SU-DHL-6 (cell line): ENCODE measurements around the gene PLAGL2.

Experiments
- H2AFZ ChIP-seq: fragments of 200-600 bp; sonication (generic); 2 replicates; pipeline ENCODE4 v1.6.1; 2014; ENCODE audit warnings: low read depth, mild to moderate bottlenecking, moderate library complexity, mixed read lengths, antibody characterized with exemption, low read length; ENCODE audit not compliant: severe bottlenecking
- H3F3A ChIP-seq: fragments of 200-600 bp; shearing (Covaris generic); 2 replicates; pipeline ENCODE4 v1.6.0; 2016; ENCODE audit warnings: antibody characterized with exemption, mild to moderate bottlenecking; ENCODE audit not compliant: insufficient read depth
- H3K27ac ChIP-seq: fragments of 200-600 bp; sonication (generic); 2 replicates; pipeline ENCODE4 v1.5.1; 2016; ENCODE audit warnings: low read depth, mild to moderate bottlenecking, low read length, moderate library complexity, mixed read lengths
- H3K27me3 ChIP-seq: fragments of 200-600 bp; sonication (generic), shearing (Covaris generic); 2 replicates; pipeline ENCODE4 v1.6.0; 2014; ENCODE audit warnings: mild to moderate bottlenecking, low read length
- H3K36me3 ChIP-seq: fragments of 200-600 bp; sonication (generic); 2 replicates; pipeline ENCODE4 v1.6.1; 2014; ENCODE audit warnings: mild to moderate bottlenecking, low read length, mixed read lengths
- H3K4me2 ChIP-seq: fragments of 300-600, 200-600 bp; shearing (Covaris generic), sonication (generic); 2 replicates; pipeline ENCODE4 v1.6.0; 2014; ENCODE audit warnings: low read length, low read depth, mild to moderate bottlenecking; ENCODE audit not compliant: poor library complexity, severe bottlenecking
- H3K4me3 ChIP-seq: fragments of 200-600 bp; sonication (generic); 2 replicates; pipeline ENCODE4 v1.5.1; 2014; ENCODE audit warnings: antibody characterized with exemption, low read length, mild to moderate bottlenecking, mixed read lengths; ENCODE audit not compliant: insufficient read depth, poor library complexity, severe bottlenecking
- H3K79me2 ChIP-seq: fragments of 200-600 bp; sonication (generic); 2 replicates; pipeline ENCODE4 v1.6.1; 2014; ENCODE audit warnings: mild to moderate bottlenecking, low read length, moderate library complexity; ENCODE audit not compliant: insufficient read depth
- H3K9ac ChIP-seq: fragments of 200-600 bp; sonication (generic); 2 replicates; pipeline ENCODE4 v1.7.0; 2014; ENCODE audit warnings: mild to moderate bottlenecking, low read length
- H3K9me2 ChIP-seq: fragments of 200-600 bp; sonication (generic); replicated peaks from 2 replicates; pipeline ENCODE4 v1.6.1; 2014; ENCODE audit warnings: low read length; ENCODE audit not compliant: insufficient read depth
- H3K9me3 ChIP-seq: fragments of 200-600 bp; sonication (generic); 2 replicates; pipeline ENCODE4 v1.6.1; 2014; ENCODE audit warnings: low read length, mixed read lengths; ENCODE audit not compliant: insufficient read depth
- H4K20me1 ChIP-seq: fragments of 200-600 bp; sonication (generic); 2 replicates; pipeline ENCODE4 v1.6.1; 2014; ENCODE audit warnings: low read depth, mild to moderate bottlenecking, antibody characterized with exemption, low read length, moderate library complexity, mixed read lengths
- CTCF ChIP-seq: fragments of 200-600 bp; sonication (generic); IDR thresholded peaks from one replicate; pipeline ENCODE4 v1.5.1; 2017; ENCODE audit warnings: antibody characterized with exemption, mild to moderate bottlenecking, low read length, moderate library complexity; ENCODE audit not compliant: insufficient read depth, poor library complexity, severe bottlenecking
- EZH2phosphoT487 ChIP-seq: fragments of 200-600 bp; sonication (generic), shearing (Covaris generic); conservative IDR thresholded peaks from 2 replicates; pipeline ENCODE4 v1.6.1; 2018; ENCODE audit warnings: mild to moderate bottlenecking, antibody characterized with exemption, low read length, moderate library complexity, mixed read lengths

The PLAGL2 gene

DNA sequence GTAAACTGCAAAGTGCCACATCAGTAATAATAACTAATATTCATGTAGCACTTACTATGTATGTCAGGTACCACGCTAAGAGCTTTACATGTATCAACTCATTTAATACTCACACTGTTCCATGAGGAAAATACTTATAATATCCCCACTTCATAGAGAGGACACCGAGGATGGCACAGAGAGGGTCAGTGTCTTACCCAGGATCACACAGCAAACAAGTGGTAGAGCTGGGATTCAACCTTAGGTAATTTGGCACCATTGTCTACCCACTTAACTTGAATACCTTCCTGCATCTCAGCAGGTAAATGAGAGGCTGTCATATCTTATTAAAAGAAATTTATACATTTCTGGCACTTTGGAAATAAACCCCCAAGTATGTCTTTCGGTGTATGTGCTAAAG is 8.2 kb upstream of the PLAGL2 start:
- Histone ChIP-seq H3K9me3 (no peaks in the 10 kb centered on the region), H3K9me2 (no peaks in the 10 kb centered on the region), H3K36me3 (peaks cover 11% of the 10 kb centered on the region; the same call in 1 of the 2 replicates), H3F3A (no peaks in the 10 kb centered on the region), H3K27ac (no peak overlapping the region), H3K4me3 (no peak overlapping the region), H3K4me2 (no peak overlapping the region), H2AFZ (no peak overlapping the region), H3K27me3 (no peaks in the 10 kb centered on the region), H4K20me1 (no peaks in the 10 kb centered on the region), H3K9ac (no peak overlapping the region), H3K79me2 (peaks cover 5% of the 10 kb centered on the region; the same call in 1 of the 2 replicates)
- TF ChIP-seq CTCF (no peak), EZH2phosphoT487 (no peak)

GRCh38 chr20:32215147-32215546 is 7.6 kb upstream of the PLAGL2 start:
- H3K9me3 ChIP-seq, result no peaks in the 10 kb centered on the region
- H3K4me2 ChIP-seq, result no peak overlapping the region
- no peak overlapping the region for H3K27ac ChIP-seq
- H4K20me1 ChIP-seq, result no peaks in the 10 kb centered on the region
- H3K9me2 ChIP-seq, result no peaks in the 10 kb centered on the region
- H3F3A ChIP-seq, result no peaks in the 10 kb centered on the region
- H3K4me3 ChIP-seq, result no peak overlapping the region
- no peaks in the 10 kb centered on the region for H3K27me3 ChIP-seq
- TF ChIP-seq CTCF (no peak), EZH2phosphoT487 (no peak)
- peaks cover 7% of the 10 kb centered on the region; the same call in 1 of the 2 replicates for H3K79me2 ChIP-seq
- no peak overlapping the region for H2AFZ ChIP-seq
- peaks cover 13% of the 10 kb centered on the region for H3K36me3 ChIP-seq
- no peak overlapping the region for H3K9ac ChIP-seq

GRCh38 chr20:32213870-32214269 is 6.3 kb upstream of the PLAGL2 start:
- H3K27me3 ChIP-seq, result no peaks in the 10 kb centered on the region
- no peak overlapping the region for H3K9ac ChIP-seq
- H3K9me3 ChIP-seq, result no peaks in the 10 kb centered on the region
- H2AFZ ChIP-seq, result no peak overlapping the region
- no peak overlapping the region for H3K27ac ChIP-seq
- no peak overlapping the region for H3K4me3 ChIP-seq
- H3K4me2 ChIP-seq, result no peak overlapping the region
- no peaks in the 10 kb centered on the region for H4K20me1 ChIP-seq
- no peak for TF ChIP-seq CTCF
- no peak for TF ChIP-seq EZH2phosphoT487
- H3F3A ChIP-seq, result no peaks in the 10 kb centered on the region
- peaks cover 14% of the 10 kb centered on the region for H3K36me3 ChIP-seq
- H3K9me2 ChIP-seq, result no peaks in the 10 kb centered on the region
- H3K79me2 ChIP-seq, result peaks cover 18% of the 10 kb centered on the region
